CD4-positive, alpha-beta T cell treated with Interleukin-4 for 4 hours (primary cell): ENCODE results near the gene CACNA1C.

ENCODE experiments used
- DNase-seq: peaks from one replicate; pipeline ENCODE4 v3.0.0-alpha.2; 2020

Gene CACNA1C

DNA sequence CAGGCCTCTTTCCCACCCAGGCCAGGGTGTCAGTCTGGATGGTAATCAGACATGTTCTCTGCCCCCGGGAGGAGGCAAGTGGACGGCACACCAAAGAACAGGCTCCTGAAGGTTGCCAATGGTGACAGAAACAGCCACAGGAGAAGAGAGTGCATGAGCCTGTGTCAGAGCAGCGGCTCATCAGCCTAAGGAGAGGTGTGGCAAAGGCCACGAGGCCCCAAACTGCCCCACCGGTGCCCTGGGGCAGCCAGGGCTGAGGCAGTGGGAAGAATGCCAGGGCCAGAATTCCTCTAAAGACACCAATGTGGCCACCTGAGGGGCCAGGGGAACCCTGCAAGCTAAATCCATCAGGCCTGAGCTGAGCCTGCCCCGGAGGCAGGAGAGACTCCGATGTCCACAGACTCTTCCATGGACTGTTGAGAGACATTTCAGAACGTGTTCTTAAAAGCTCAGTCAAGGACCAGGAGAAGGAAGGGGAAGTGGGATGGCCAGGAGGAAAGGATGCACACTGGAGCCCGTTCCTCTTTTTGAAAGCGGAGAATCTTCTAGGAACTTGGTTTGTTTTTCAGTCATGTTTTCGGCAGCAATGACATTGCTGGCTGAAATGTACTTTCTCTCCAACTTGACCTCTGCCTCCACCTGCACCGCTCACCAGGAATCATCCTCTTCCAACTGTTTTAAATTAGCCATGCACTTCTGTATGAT is 565.7 kb downstream of the CACNA1C start:
- DNase-seq: no peak

DNA sequence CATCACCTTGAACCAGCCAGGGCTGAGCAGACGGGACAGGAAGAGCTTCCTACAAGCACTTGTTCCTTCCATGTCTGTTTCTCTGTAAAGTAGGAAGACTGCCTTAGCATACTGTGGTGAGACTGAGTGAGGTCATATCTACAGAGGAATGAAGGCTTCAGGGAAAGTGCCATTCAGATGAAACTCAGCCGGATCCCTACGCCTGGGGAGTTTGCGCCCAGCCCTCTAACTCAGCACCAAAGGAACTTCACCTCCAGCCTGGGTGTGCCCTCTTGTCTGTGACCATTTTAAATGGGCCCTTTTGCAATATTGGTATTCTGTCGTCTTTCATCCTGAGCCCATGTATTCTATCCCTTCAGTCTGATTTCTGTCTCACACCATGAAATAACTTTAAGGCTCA is 566.3 kb downstream of the CACNA1C start:
- no peak for DNase-seq

DNA sequence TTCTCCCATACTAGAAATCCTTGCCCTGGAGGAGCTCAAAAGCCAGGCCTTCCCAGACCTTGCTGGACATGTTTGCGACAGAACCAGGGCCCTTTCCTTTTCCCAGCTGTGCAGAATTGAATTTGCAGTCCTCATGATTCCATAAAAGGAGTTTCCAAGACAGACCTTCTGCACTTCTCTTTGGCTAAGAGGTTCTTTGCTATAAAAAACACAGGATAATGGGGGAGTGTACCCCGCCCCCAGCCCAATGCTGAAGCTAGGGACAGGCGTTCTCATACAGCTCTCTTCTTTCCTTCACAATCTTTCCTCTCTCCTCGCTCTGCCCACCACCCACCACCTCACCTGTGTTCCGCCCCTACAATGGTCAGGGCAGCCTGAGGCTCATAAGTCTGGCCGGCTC is 569.7 kb downstream of the CACNA1C start:
- no peak for DNase-seq

DNA sequence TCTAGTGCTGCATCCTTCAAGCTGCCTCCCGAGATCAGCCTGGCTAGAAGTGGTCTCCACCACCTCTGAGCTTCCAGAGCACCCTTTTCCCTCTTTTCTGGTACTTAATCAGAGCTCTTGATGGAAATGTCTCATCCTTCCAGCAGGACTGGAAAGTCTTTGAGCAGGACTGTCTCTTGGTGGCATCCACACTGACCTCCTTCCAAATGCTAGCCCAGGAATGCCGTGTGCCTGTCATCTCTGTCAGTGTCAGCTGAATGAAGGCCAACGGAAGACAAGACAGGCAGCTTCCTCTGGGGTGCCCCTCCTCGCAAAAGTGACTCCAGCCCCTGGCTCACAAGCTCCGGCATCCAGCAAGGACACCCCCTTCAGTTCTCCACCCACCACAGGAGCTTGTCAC is 570.7 kb downstream of the CACNA1C start:
- DNase-seq: no peak

DNA sequence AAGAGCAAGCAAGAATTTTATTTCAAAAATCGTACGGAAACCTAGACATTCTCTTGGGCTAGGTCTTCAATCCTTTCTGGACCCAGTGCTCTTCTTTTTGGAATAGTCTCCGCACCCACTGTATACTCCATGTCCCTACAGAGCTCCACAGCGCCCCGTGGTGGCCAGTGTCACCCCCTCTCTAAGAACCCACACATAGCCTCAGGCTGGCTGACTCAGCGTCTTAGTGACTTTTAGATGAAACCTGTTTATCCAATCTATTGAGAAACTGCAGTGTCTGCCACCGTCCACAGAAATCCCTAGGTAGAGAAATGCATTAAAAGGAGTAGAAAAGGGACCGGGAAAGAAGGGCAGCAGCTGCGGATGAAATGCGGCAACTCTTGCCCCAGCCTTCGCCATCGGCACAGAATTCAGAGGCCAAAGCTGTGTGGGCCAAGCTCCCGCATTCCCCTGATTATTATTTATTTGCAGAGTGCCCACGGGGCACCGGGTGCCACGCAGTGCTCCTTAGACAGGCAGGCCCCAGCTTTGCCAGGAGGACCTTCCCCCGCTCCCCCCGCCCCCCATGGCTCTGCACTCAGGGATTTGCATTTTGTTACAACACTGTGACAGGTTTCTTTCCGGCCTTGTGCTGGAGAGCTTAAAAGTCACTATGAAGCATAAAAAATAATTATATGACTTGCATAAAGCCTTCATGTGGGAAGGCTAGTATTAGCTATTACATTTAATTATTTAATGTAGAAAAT is 571.9 kb downstream of the CACNA1C start:
- DNase-seq: no peak

DNA sequence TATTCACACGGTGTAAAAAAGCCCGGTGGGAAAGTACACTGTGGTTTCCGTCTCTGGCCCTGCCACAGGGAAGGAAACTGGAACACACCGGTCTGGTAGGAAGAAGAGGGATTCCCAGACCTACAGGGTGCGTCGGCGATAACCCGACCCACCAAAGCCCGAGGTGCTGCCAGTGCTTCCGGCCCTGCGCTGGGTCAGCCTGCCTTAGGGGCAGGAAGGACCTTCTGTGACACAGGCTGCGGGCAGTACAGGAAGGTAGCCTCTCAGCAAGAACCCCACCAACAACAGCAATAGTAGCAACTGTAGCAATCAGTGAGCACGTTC is 572.5 kb downstream of the CACNA1C start:
- no peak for DNase-seq

DNA sequence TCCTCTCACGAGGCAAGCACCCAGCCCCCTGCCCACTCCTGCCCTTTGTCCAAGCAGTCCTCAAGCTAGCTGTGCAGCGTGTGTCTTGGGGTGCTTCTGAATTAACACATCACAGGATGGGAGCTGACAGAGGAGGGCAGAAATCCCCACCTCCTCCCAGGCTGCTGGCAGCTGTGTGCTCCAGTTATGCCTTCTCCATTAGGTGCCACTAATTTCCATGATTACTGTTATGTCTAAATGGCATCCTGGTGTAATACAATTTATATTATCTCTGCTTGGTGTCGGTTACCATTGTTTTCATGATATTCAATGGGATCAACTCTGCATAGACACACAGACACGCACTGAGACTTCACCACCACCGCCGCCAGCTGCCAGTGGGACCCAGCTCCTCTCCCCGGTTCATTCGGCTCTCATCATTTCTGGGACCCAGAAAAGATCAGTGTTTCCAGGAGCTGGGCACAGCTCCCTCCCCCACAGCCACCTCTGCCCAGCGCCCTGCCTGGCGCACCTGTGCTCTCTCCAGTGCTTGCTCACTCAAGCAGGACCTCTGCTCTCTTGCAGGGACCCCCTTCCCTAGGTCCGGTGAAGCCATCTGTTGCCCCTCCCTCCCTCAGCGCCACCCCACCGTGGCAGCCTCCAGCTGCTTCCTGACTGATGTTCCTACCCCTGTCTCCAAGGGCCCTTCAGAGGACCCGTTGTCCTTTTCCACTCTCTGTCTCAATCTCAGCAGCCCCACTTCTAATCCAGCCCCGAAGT is 574.5 kb downstream of the CACNA1C start:
- no peak for DNase-seq

DNA sequence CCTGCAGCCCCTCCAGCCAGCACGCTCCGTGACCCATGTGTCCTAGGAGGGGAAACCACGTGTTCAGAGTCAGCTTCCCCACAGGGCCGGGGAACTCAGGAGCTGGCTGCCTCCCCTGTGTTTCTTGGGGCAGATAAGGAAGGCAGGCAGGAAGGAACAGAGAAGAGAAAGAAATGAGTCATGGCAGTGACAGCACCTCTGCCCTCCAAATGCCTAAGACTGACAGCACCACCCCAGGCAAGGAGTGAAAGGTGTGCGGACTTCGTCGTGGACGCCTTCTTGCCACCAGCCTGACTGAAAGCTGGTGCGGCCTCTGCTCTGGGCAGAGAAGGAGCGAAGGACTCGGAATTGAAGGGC is 575.0 kb downstream of the CACNA1C start:
- no peak for DNase-seq

DNA sequence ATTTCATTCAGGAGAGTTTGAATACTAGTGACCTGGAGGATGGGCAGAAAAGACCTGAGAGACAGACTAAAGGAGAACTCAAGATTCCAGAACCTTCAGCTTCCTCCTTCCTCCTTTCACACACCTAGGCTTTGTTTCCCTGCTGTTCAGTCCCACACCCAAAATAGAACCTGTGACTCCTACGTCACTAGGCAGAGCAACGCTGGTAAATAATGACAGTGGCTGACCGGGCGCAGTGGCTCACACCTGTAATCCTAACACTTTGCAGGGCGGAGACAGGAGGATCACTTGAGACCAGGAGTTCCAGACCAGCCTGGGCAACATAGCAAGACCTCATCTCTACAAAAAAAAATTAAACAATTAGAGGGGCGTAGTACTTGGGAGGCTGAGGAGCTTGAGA is 575.6 kb downstream of the CACNA1C start:
- no peak for DNase-seq

DNA sequence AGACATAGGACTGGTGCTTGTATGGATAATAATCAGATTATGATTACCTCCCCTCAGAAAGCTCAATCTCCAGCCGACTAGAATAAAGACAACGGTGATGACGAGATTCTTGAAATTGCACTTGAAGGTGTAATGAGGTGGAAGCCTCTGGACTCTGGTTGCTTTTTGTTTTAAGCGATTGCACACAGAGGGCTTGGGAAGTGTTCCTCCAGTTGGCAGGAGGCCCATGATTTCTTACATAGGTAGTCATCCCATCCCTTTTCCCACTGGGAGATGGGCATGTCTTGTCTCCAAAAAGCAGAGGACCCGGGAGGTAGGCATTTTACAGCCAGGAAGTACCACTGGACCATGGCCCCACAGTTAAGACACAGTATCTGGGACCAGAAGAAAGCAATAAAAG is 576.3 kb downstream of the CACNA1C start:
- no peak for DNase-seq

DNA sequence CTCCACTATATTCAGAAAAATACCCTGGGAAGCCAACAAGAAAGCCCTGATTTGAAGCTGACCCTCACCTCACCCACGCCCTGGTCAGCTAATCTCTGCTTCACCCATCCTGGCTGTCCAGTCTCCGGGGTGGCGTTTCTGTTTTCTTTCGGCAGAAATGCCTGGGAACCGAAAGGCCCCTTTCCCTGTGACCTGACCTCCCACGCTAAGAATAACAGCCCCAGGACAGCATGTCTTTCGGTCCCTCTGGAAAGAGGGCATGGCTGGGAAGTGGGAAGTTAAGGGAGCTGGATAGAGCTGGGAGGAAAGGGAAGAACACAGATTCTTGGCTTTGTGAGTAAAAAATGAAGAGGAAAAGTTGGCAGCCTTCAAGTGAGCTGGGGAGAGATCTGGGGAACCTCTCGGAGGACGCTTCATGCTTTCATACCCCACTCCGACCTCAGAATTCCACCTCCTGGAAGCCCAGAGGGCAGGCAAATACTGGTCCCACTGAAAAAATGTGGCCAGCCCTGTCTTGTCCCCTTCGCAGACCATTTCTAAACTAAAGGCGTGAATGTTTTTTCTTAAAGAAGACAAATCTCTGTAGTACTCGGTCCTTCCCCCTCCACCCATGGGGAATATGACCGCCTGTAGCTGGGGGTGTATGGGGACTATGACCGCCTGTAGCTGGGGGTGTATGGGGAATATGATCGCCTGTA is 579.0 kb downstream of the CACNA1C start:
- no peak for DNase-seq

DNA sequence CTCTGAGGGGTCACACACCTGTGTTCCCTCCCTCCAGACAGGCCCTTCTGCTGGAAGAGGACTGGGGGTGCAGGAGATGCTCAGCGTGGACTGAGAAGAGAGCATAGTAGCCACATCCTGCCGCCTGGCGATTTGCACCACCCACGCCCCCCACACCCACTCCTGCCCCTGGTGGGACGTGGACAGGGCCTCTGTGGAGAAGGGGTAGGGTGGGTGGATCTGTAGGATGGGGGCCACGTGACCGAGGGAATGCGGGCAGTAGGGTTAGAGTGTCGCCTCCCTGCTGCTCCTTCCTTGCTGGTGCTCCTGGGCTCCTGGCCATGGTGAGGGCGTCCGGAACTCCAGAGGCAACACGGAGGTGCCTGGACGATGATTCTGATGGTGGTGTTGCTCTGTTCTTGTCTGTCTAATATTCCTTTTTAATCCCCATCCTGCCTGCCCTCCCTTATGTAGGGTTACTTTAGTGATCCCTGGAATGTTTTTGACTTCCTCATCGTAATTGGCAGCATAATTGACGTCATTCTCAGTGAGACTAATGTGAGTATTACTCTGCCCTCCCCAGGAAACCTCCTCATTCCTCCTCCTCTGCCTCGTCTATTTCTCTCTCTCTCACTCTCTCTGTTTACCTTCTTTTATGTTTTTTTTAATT is 580.5 kb downstream of the CACNA1C start:
- no peak for DNase-seq

DNA sequence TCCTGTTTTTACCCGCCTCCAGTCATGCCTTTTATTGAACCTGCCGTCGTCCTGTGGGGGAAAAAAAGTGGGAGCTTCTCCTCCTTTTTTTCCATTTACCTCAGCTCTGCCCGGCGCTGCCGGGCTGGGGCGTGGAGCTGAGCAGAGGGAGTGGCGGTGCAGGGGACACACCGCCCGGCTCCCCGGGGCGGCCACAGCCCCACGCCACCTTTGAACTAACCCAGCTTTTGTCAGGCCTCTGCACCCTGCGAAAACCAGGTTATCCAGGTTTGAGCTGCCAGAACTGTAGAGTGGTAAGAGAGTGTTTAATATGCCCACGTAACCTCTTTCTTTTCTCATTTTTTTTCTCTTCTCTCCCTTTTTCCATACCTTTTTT is 581.0 kb downstream of the CACNA1C start:
- no peak for DNase-seq

DNA sequence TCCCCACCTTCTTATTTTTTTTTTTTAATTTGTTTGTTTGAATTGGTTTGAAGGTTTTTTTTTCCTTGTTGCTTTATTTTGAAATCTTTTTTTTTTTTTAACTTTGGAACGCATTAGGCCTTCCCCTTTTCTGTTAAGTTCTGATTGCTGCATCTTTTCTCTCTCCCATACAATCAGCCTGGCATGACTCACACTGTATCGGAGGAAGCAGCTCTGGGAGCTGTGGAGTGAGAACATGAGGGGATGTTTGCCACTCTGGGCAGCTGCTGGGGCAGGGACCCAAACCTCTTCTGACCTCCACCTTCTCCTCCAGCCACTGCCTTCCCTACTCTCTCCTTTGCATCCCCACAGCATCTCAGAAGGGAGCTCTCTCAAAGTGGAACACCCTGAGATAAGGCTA is 581.7 kb downstream of the CACNA1C start:
- no peak for DNase-seq

DNA sequence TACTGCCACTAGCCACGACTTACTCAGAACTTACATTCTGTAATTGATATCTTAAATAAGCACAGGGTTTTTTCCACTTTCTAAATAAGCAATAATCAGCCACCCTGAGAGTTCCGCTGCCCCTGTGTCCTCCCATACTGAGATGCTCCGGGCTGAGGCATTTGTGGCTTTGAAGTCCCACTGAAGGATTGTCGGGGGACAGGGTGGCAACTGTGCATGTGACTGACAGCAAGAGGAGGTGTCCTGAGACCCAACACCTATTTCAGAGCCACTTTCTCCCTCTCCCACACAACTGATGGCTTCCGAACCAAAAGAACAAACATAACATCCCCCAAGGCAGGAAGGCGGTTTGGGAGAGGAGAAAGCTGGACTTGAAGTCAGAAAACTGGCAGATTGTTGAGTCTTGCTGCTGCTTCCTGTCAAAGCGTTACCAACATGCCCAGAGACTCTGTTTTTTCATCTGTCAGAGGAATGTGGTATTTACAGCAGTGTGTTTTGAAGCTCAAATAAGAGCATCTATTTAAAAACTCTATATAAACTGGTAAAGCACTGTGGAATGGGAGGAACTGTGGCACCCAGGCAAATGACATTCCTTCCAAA is 584.1 kb downstream of the CACNA1C start:
- DNase-seq: no peak

DNA sequence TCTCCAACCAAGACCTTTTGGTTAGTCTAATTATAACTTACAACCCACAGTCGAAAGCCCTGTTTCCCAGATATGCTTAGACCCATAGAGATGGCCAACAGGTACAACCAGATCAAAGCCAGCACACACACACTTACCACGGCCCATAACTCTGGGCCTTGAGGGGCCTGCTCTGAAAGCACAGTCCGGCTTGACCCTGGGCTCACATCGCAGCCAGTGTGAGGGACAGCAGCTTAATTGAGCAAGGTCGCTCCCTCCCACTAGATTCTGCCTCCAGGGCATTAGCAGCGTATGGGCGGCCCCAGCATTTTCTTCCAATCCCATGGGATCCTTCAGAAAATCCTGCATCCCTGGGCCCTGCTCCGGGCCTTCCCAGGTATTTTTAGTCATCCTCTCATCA is 584.6 kb downstream of the CACNA1C start:
- no peak for DNase-seq

DNA sequence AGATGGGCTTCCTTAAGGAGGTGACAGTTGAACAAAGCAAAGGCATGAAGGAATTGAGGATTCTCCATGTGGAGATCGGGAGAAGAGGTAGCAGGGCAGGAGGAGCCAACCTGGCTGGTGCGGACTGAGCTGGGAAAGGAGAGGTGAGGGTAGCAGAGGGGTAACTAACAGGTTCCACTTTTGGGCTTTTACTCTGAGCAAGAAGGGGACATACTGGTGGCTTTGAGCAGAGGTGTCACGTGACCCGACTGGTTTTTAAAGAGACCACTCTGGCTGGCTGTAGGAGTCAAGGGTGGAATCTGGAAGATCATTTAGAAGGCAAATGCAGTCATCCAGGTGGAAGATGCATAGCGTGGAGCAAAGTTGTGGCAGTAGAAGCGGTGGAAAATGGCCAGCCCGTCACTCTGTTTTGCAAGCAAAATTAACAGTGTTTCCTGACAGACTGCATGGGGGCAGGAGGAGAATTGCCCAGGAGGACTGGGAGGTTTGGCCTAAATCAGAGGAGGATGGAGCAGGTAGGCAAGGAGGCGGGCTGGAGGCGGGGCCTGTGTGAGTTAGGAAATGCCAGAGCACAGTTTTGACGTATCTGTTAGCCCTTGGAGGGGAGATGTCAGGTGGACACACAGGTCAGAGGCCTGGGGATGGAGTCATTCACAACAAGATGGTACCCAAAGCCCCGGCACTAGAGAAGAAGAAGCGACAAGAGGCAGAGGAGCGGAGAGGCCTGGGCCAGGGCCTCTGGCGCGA is 585.7 kb downstream of the CACNA1C start:
- no peak for DNase-seq

DNA sequence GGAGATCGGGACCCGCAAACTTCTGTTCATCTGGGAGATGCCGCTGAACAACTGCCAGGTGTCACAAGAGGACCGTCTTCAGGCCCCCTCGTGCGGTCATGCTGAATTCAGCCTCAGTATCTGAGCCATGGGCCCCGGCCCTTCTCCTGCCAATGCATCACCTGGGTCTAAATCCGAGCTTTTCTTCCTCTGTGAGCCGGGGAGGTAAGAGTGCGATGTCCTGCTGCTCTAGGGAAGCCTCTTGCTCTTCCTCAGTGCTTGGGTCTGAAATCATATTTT is 586.2 kb downstream of the CACNA1C start:
- no peak for DNase-seq

DNA sequence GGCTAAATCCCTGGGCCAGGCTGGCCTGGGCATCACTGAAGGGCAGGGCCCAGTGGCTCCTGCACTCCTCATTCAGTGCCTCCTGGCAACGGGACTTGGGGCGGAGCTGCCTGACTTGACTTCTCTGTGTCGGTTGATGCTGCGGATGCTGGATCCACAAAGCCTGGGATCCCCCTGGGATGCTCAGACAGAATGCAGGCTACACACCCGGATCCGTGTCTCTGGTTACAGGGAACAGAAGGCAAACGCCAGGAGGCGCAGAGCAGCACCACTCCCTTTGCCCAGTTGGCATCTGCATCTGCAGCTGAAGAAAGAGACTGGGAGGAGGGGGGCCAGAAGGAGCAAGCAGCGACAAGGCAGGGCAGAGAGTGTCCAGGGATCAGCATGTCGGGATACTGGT is 587.5 kb downstream of the CACNA1C start:
- no peak for DNase-seq

DNA sequence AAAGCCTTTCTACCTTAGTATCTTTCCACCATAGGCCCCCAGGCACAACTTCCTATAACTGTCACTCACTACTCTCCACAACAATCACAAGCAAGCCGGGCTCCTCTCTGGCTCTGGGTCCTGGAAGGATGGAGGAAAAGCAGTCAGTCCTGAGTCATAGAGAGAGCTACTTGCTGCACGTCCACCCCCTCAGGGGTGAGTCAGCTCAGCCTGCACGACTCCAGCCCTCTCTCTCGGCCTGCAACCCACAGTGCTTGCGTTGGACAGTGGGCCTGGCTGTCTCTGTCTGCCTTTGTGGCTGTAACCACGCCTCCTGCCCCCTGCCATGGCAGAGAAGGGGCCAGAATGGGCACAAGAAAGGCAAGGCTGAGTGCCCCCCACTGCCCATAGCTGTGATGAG is 587.9 kb downstream of the CACNA1C start:
- no peak for DNase-seq

DNA sequence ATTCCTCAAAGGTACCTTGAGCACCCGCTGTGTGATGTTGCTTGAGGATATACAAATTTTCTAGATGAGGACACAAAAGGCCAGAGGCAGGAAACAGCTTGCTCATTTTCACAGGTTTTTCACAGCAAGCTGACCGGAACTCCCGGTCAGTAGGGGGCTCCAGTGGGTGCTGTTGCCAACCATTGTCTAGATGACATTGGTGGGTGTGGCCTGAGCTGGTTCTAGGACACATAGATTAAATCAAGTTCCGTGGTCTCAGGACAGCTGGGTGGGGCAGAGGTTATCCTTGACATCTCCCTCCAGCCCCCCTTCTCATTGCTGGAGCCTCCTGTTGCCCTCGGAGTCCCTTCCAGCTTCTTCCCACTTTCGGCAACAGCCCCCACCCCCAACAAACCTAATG is 588.4 kb downstream of the CACNA1C start:
- no peak for DNase-seq

DNA sequence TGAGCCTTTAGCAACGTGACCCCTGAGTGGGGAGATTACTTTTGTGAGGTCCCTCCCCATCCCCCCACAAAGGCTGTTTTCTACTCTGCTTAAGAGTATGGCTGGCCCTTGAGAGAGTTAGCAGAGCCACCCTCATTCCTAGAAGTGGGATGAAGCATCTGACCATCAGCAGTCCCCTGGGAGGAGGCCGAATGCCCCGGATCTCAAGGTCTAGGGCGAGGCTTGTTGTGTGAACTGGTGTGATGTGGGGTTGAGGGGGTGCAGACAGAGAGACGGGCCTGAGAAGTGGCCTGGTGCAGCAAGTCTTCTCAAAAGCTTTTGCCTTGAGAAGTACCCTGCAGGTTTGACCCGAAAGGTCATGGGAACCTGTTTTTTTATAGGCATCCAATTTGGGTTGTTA is 589.0 kb downstream of the CACNA1C start:
- no peak for DNase-seq
